Measurements from ENCODE around the gene OCA2.
A peak's percentile ranks its signal among the peaks of the same experiment; 100 is the strongest.

The OCA2 gene

GRCh38 chr15:28103831-28104230, 4.7 kb upstream of the OCA2 start:
- no peak for DNase-seq

GRCh38 chr15:28101983-28102441, 2.9 kb upstream of the OCA2 start:
- no peak for DNase-seq

GRCh38 chr15:28101201-28101600, 2.1 kb upstream of the OCA2 start:
- DNase-seq = no peak

GRCh38 chr15:28100516-28101195, 1.5 kb upstream of the OCA2 start:
- DNase-seq = no peak

GRCh38 chr15:28099555-28100140, 533 bp upstream of the OCA2 start:
- DNase-seq = no peak

GRCh38 chr15:28098360-28098765, 752 bp downstream of the OCA2 start:
- no peak for DNase-seq

- no peak for DNase-seq
Observed at GRCh38 chr15:28097656-28098359, 1.3 kb downstream of the OCA2 start.

- no peak for DNase-seq
Observed at GRCh38 chr15:28096670-28097431, 2.3 kb downstream of the OCA2 start.

- DNase-seq = no peak
Observed at GRCh38 chr15:28096411-28096669, 2.8 kb downstream of the OCA2 start.

- no peak for DNase-seq
Observed at GRCh38 chr15:28094732-28095521, 4.2 kb downstream of the OCA2 start.

GRCh38 chr15:28093752-28094535, 5.2 kb downstream of the OCA2 start:
- no peak for DNase-seq

- no peak for DNase-seq
Observed at GRCh38 chr15:28091313-28091712, 7.8 kb downstream of the OCA2 start.

- DNase-seq = peak; percentile 43
Observed at GRCh38 chr15:28086175-28086703, 12.9 kb downstream of the OCA2 start.

GRCh38 chr15:28085489-28086174, 13.5 kb downstream of the OCA2 start:
- DNase-seq = no peak

- no peak for DNase-seq
Observed at GRCh38 chr15:28084547-28084946, 14.6 kb downstream of the OCA2 start.

GRCh38 chr15:28082891-28083684, 16.0 kb downstream of the OCA2 start:
- DNase-seq = no peak

- no peak for DNase-seq
Observed at GRCh38 chr15:28081594-28081993, 17.5 kb downstream of the OCA2 start.

- no peak for DNase-seq
Observed at GRCh38 chr15:28080386-28080785, 18.7 kb downstream of the OCA2 start.

GRCh38 chr15:28079313-28079969, 19.7 kb downstream of the OCA2 start:
- DNase-seq = no peak
